Iris pigment epithelial cell (primary cell): ENCODE measurements around the gene ALDH9A1.

Experiments
- DNase-seq: peaks from one replicate; pipeline ENCODE4 v3.0.0-alpha.2; 2011; ENCODE audit warnings: low read depth

The ALDH9A1 gene

DNA sequence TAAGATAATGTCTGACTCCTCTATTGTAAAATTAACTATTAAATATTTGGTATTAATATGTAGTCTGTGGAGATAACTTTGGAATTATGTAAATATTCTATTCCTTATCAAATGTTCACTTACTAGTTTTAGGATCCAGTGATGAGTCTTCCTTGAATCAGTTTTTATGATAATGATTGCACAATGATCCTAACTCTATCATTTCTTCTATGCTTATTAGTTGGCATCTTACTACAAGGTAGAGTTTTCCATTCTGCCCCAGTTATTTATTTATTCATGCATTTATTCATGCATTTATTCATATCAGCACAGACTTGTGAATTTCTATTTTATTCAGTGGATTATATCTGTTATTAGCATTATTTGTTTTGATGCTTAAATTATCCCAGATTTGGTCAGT lies 74.7 kb downstream of the ALDH9A1 start:
- no peak for DNase-seq

DNA sequence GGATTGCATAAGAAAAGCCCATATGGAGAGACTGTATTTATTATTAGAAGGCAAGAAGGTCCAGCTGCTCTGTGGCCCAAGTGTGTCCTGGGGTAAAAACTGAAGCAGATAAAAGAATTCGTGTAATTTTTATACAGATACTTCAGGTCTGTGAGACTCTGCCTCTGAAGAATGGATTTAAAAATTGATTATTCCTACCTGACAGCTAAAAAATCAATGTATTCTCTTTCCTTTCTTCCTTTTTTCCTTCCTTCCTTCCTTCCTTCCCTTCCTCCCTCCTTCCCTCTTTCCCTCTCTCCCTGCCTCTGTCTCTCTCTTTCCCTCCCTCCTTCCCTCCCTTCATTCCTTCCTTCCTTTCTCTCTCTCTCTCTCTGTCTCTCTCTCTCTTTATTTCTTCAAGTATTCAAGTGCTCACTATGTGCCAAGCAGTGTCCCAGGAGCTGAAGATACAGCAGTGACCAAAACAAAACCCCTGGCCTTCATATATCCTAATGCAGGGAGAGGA lies 78.7 kb downstream of the ALDH9A1 start:
- DNase-seq, result no peak

DNA sequence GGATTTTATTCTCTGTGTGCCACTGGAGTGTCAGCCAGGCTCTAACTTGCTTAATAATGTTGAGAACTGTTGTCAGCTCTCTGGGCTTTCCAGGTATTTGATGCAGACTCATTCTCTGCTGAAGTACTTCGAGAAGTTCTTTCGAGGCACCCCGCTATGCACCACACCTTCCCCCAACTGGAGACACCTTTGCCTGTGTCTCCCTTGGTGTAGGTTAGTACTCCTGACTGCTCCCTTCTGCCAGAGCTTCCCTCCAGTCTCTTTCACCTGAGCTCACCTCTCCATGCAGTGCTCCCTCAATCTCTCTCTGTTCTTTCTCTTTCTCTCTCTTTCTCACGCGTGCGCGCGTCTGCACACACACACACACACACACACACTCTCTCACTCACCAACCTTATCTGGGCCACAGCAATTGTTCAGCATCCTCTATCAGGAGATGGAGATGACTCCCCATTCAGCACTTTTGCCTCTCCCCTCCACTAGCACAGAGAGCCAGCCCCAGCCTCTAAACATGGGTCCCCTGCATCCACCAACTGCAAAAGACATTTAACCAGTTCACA lies 81.3 kb downstream of the ALDH9A1 start:
- no peak for DNase-seq

DNA sequence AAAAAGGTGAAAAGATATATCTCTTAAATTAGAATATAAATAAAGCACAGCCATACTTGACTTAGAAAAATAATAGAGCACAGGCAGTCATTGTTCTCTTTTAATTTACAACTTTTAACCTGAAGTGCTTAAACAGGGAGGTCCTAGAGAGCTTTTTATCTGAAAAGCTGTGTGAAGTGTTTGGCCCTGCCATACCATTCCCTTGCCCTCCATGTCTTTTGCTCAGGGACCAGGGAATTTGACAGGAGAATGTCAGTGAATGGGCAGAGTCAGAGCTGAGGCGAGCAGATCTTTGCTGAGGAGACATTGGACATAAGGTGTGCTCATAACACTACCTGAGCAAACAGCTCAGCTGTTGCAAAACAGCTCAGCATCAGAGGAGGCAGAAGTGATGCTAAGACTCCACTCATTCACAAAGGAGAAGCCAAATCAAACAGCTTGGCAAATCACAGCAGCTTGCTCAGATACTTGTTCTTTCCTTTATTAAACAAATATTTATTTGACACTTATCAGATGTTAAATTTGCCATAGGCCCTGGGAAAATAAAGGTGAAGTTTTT lies 82.2 kb downstream of the ALDH9A1 start:
- DNase-seq, result no peak
